Measurements from ENCODE around the gene FBXL17. TPM values are rescaled to one million over a fixed set of nuclear protein-coding genes. Genes with fewer than 3 reads are reported as not detected.

The FBXL17 gene
- total RNA-seq, 4 donors from 2014 or later = 16.1 to 31.8 (median 18.8) TPM

- no peak for DNase-seq (ENCODE audit: low spot score in 2 of 2)
- 94 to 97% methylated on average over 2 of the region's 2 CpGs for WGBS, 2 donors
- intact Hi-C loops (cut with DNase I; ENCODE audit: low total_unique reads) = no loop called here
- TF ChIP-seq CTCF (IDR thresholded peaks at IDR 0.05) = no peak
- TF ChIP-seq POLR2A (IDR thresholded peaks at IDR 0.05) = no peak
- no peak overlapping the region for H3K4me3 ChIP-seq (ENCODE audit: low read depth, poor library complexity, severe bottlenecking)
These were observed 388.6 kb downstream of the FBXL17 start for GRCh38 chr5:107993341-107993740.

- no peak for DNase-seq (ENCODE audit: low spot score in 2 of 2)
- TF ChIP-seq CTCF (IDR thresholded peaks at IDR 0.05) = no peak
- no peak for TF ChIP-seq POLR2A (IDR thresholded peaks at IDR 0.05)
- intact Hi-C loops (cut with DNase I; ENCODE audit: low total_unique reads) = no loop called here
- no peak overlapping the region for H3K4me3 ChIP-seq (ENCODE audit: low read depth, poor library complexity, severe bottlenecking)
- WGBS, 2 donors = 88 to 90% methylated on average over 7 of the region's 7 CpGs
These were observed 390.8 kb downstream of the FBXL17 start for GRCh38 chr5:107990881-107991810.

- TF ChIP-seq POLR2A (IDR thresholded peaks at IDR 0.05) (no peak), CTCF (IDR thresholded peaks at IDR 0.05) (no peak)
- DNase-seq (ENCODE audit: low spot score in 2 of 2) = no peak
- intact Hi-C loops (cut with DNase I; ENCODE audit: low total_unique reads) = no loop called here
- H3K4me3 ChIP-seq (ENCODE audit: low read depth, poor library complexity, severe bottlenecking) = no peak overlapping the region
These were observed 396.8 kb downstream of the FBXL17 start for GRCh38 chr5:107985144-107985543.

GRCh38 chr5:107982703-107983425 lies 399.0 kb downstream of the FBXL17 start:
- 84% methylated on average over 8 of the region's 8 CpGs for WGBS, 2 donors
- TF ChIP-seq CTCF (IDR thresholded peaks at IDR 0.05) (no peak), POLR2A (IDR thresholded peaks at IDR 0.05) (no peak)
- intact Hi-C loops (cut with DNase I; ENCODE audit: low total_unique reads) = no loop called here
- no peak overlapping the region for H3K4me3 ChIP-seq (ENCODE audit: low read depth, poor library complexity, severe bottlenecking)
- no peak for DNase-seq (ENCODE audit: low spot score in 2 of 2)

GRCh38 chr5:107980923-107981692 lies 400.8 kb downstream of the FBXL17 start:
- H3K4me3 ChIP-seq (ENCODE audit: low read depth, poor library complexity, severe bottlenecking) = no peak overlapping the region
- DNase-seq (ENCODE audit: low spot score in 2 of 2) = no peak
- no peak for TF ChIP-seq POLR2A (IDR thresholded peaks at IDR 0.05)
- TF ChIP-seq CTCF (IDR thresholded peaks at IDR 0.05) = no peak
- intact Hi-C loops (cut with DNase I; ENCODE audit: low total_unique reads) = no loop called here
- WGBS, 2 donors = 96 to 97% methylated on average over 13 of the region's 13 CpGs
